Omental fat pad (tissue), 4 donors: ENCODE results near the gene ZNF236. TPM values are rescaled to one million over a fixed set of nuclear protein-coding genes. Genes with fewer than 3 reads are reported as not detected.
"Not testable (repeated sequence)": the region's sequence is repeated elsewhere in the genome, so short reads cannot be mapped to it uniquely, and the experiment has no call there.

Experiments
- ATAC-seq: fragments of 150-250 bp; one replicate; pipeline ENCODE4 v1.9.1; 2016; ENCODE audit warnings: mild to moderate bottlenecking, moderate library complexity; ENCODE audit not compliant: low FRiP score
- DNase-seq: peaks from one replicate; pipeline ENCODE4 v3.0.0-alpha.2; 2019; ENCODE audit warnings: low spot score
- CTCF ChIP-seq, 3 donors: fragments of 450-650 bp; IDR thresholded peaks; one replicate each; pipeline ENCODE4 v1.5.1; 2016 to 2017; ENCODE audit warnings: antibody characterized with exemption in 3 of 3, mild to moderate bottlenecking in 3 of 3, moderate library complexity in 2 of 3
- total RNA-seq, 4 donors: library from RNA; depleted of rRNA; stranded (reverse); fragments of >200 nt; gene quantifications; one replicate each; pipeline ENCODE4 v1.1.0, GENCODE V29; 2016

The ZNF236 gene
- total RNA-seq, 4 donors from 2014 or later = 14.3 to 18.0 (median 17.0) TPM

DNA sequence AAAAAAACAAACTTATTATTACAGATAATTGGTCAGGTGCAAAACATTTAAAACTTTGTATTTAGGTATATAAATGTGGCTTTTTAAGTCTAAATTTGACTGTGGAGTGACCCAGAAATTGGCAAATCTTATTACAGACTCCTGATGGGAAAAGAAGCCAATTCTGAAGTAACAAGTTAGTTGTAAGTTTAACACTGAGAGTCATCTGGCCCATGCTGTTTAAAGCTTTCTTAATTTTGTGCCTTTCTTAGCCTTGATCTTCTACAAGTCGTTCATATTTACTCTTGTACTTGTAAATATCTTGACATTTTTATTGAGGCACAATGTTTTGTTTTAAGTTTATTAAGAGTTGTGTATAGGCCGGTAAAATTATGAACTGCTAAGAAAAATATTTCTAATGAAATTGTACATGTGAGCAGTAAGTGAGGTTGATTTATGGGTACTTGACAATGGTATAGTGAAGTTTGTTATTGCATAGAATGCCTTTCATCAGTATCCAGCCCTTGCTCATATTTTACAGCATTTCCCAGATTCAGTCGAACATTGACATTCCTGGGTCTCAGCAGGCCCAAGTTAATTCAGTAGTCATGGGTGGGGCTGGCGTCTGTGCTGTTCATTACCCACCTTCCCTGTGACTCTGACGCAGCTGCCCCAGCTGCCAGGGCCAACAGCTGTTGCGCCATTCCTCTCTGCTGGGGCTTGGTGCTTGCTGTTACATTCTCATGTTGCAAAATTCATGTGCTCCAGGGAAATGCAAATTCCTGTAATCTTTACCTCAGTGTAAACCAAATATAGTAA lies 121.4 kb downstream of the ZNF236 start:
- DNase-seq = no peak
- ATAC-seq = peak; percentile 92
- TF ChIP-seq CTCF (IDR thresholded peaks at IDR 0.05) = no peak

DNA sequence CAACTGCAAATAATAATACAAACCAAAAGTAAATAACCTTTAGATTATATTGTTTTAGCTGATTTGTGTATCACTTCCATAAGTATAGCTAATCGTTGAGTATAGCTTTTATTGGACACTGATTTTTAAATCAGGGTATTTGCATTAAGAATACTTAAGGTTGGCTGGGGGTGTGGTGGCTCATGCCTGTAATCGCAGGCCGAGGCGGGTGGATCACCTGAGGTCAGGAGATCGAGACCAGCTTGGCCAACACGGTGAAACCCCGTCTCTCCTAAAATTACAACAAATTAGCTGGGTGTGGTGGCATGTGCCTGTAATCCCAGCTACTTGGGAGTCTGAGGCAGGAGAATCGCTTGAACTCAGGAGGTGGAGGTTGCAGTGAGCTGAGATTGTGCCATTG lies 122.0 kb downstream of the ZNF236 start:
- ATAC-seq, DNase-seq: not testable (repeated sequence)

GRCh38 chr18:76948345-76948744 lies 126.0 kb downstream of the ZNF236 start:
- no peak for TF ChIP-seq CTCF (IDR thresholded peaks at IDR 0.05)
- ATAC-seq (no peak), DNase-seq (no peak)

GRCh38 chr18:76951456-76952247 lies 129.3 kb downstream of the ZNF236 start:
- no peak for ATAC-seq
- DNase-seq = no peak
- no peak for TF ChIP-seq CTCF (IDR thresholded peaks at IDR 0.05)

DNA sequence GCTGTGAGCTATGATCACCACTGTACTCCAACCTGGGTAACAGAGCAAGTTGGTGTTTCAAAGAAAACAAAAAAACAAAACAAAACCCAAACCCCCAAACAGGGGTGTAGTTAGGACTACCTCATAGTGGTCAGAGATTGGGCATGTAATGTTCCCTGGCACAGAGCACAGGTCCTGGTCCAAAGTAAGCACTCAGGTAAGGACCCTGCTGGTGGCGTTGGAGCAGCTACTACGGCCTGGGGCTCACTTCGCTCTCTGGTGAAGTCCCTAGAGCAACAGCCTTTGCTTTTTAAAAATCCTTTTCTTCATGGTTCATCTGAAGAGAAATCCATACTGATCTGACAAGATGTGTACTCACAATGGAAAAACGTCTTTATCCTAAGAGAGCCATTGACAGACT lies 130.4 kb downstream of the ZNF236 start:
- no peak for TF ChIP-seq CTCF (IDR thresholded peaks at IDR 0.05)
- DNase-seq = no peak
- ATAC-seq = no peak

- DNase-seq (no peak), ATAC-seq (peak; percentile 30)
- no peak for TF ChIP-seq CTCF (IDR thresholded peaks at IDR 0.05)
Measured at GRCh38 chr18:76953156-76953555, 130.8 kb downstream of the ZNF236 start.

DNA sequence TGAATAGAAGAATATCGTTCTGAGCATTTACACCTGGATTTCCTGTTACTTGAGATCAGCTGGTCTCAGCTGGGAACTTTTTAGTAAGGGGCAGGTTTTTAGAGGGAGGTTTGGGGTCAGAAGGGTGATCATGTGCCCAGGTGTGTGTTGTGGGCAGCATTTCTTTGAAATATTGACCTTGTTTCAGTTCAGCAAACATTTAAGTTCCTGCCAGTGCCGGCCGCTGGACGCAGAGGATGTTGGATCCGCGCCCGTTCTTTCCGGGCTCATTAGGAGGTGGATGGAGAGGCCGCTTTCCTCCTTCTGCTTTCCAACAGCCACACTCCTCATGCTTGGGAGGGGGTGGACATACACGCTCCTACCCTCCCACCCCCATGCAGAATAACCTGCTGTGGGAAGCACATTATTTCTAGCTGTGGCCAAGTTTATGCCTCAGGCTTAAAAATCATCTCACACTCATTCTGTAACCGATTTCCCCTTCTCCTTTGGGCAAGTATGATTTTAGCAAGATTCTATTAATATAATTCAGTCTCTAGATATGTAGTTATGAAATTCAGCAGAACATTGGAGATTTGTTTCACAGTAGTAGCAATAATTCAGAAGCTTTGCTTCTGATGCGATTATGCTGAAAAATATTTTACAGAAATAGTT lies 131.4 kb downstream of the ZNF236 start:
- ATAC-seq (peak; percentile 82), DNase-seq (peak; percentile 44)
- TF ChIP-seq CTCF (IDR thresholded peaks at IDR 0.05) = no peak
